HepG2 (cell line): ENCODE results near the gene STK11. TPM values are rescaled to one million over a fixed set of nuclear protein-coding genes. Genes with fewer than 3 reads are reported as not detected.
A peak's percentile ranks its signal among the peaks of the same experiment; 100 is the strongest.

Experiments
- ATAC-seq: fragments of 200-7000 bp; cut with Tn5 transposase; 3 replicates; pipeline ENCODE4 v1.9.1; 2020; ENCODE audit warnings: mild to moderate bottlenecking, moderate library complexity
- BruUV-seq: library from RNA; stranded (reverse); fragments of 400-500 nt; replicated peaks from 2 replicates; lab custom pipeline; 2021; lab: Mats Ljungman, UMichigan
- CTCF ChIA-PET: fragments of 300-600 bp; formaldehyde crosslinking; extraction: SDS; loops from one replicate; lab custom pipeline; 2021; ENCODE audit warnings: low total read pairs, inconsistent platforms, low intra/inter-chr PET ratio; lab: Yijun Ruan, JAX
- POLR2A ChIA-PET: fragments of 350-600 bp; sonication (Branson Sonifier 250); formaldehyde crosslinking; loops from one replicate; lab custom pipeline; 2020; ENCODE audit warnings: antibody characterized with exemption, inconsistent platforms; lab: Yijun Ruan, JAX
- DNase-seq: peaks from one replicate; pipeline ENCODE4 v3.0.0-alpha.2; 2015; ENCODE audit warnings: low spot score
- FAIRE-seq: peaks from 3 replicates; lab custom pipeline; 2011; peaks lifted over from hg19 to GRCh38; lab: Jason Lieb, UNC
- H2AFZ ChIP-seq: one replicate; pipeline ENCODE4 v1.6.1; 2011; ENCODE audit warnings: low read length, inconsistent platforms
- H3K27ac ChIP-seq: fragments of 300-600 bp; 3 replicates; pipeline ENCODE4 v1.8.0; 2011; ENCODE audit warnings: mixed run types, mild to moderate bottlenecking, mixed read lengths, low read length, inconsistent platforms; ENCODE audit not compliant: insufficient read depth; ENCODE audit errors: extremely low read length
- H3K27me3 ChIP-seq, 2 experiments: fragments of 200-600 bp in 1 of 2; 2 replicates in 1 of 2; 3 replicates in 1 of 2; pipeline versions ENCODE4 v1.6.0 to v1.8.0; 2011; ENCODE audit warnings: low read length in 2 of 2, mild to moderate bottlenecking in 2 of 2, moderate library complexity in 2 of 2, inconsistent platforms in 1 of 2; ENCODE audit not compliant: insufficient read depth in 2 of 2, control insufficient read depth in 1 of 2
- H3K36me3 ChIP-seq, 2 experiments: fragments of 200-600 bp in 1 of 2; replicated peaks in 1 of 2; 2 replicates in 1 of 2; 3 replicates in 1 of 2; pipeline versions ENCODE4 v1.5.1 to v1.8.0; 2011; ENCODE audit warnings: low read length in 2 of 2, inconsistent platforms in 1 of 2; ENCODE audit not compliant: insufficient read depth in 2 of 2, control insufficient read depth in 1 of 2
- H3K4me1 ChIP-seq: 2 replicates; pipeline ENCODE4 v1.5.1; 2012; ENCODE audit warnings: low read length, inconsistent platforms; ENCODE audit not compliant: insufficient read depth
- H3K4me2 ChIP-seq: 2 replicates; pipeline ENCODE4 v1.6.0; 2011; ENCODE audit warnings: low read depth, low read length, inconsistent platforms
- H3K4me3 ChIP-seq, 3 experiments: fragments of 200-600 bp in 1 of 3; sonication (generic), shearing (Covaris generic) in 1 of 3; replicated peaks in 1 of 3; 2 replicates each; pipeline ENCODE4 v1.5.1; 2011 to 2016; ENCODE audit warnings: low read length in 3 of 3, inconsistent platforms in 2 of 3, low read depth in 2 of 3, mild to moderate bottlenecking in 2 of 3, control low read depth in 1 of 3, mixed read lengths in 1 of 3; ENCODE audit not compliant: insufficient read depth in 1 of 3
- H3K79me2 ChIP-seq: one replicate; pipeline ENCODE4 v1.6.1; 2011; ENCODE audit warnings: low read length, inconsistent platforms; ENCODE audit not compliant: insufficient read depth
- H3K9ac ChIP-seq: 2 replicates; pipeline ENCODE4 v1.6.0; 2011; ENCODE audit warnings: mild to moderate bottlenecking, low read depth, low read length, inconsistent platforms; ENCODE audit not compliant: insufficient read depth
- H3K9me3 ChIP-seq: 2 replicates; pipeline ENCODE4 v1.5.1; 2012; ENCODE audit warnings: mild to moderate bottlenecking, low read length
- H4K20me1 ChIP-seq: 2 replicates; pipeline ENCODE4 v1.6.0; 2011; ENCODE audit warnings: inconsistent platforms, mild to moderate bottlenecking, low read length, moderate library complexity; ENCODE audit not compliant: insufficient read depth
- AGO2 ChIP-seq: fragments of 200-400 bp; formaldehyde crosslinking; optimal IDR thresholded peaks from 2 replicates; pipeline ENCODE3; 2017; ENCODE audit warnings: mild to moderate bottlenecking, low read depth, low read length, moderate library complexity
- DPF2 ChIP-seq: sonication (generic); formaldehyde crosslinking; IDR thresholded peaks from 2 replicates; pipeline ENCODE4 v1.4.0; 2020; ENCODE audit warnings: mild to moderate bottlenecking, low read depth, missing genetic modification reagents, borderline replicate concordance
- HIVEP1 ChIP-seq: sonication (generic); formaldehyde crosslinking; IDR thresholded peaks from 2 replicates; pipeline ENCODE4 v1.4.0; 2020; ENCODE audit warnings: mild to moderate bottlenecking, missing genetic modification reagents
- HNRNPLL ChIP-seq: fragments of 200-400 bp; formaldehyde crosslinking; IDR thresholded peaks from 2 replicates; pipeline ENCODE4 v1.6.1; 2017; ENCODE audit warnings: mild to moderate bottlenecking, low read depth, low read length; ENCODE audit not compliant: poor library complexity, severe bottlenecking
- MEF2D ChIP-seq: sonication (generic); formaldehyde crosslinking; IDR thresholded peaks from 2 replicates; pipeline ENCODE4 v1.5.1; 2020; ENCODE audit warnings: mild to moderate bottlenecking, missing genetic modification reagents
- POLR2AphosphoS2 ChIP-seq: IDR thresholded peaks from 2 replicates; pipeline ENCODE4 v1.6.1; 2011; ENCODE audit warnings: low read depth, low read length, improper control_type of control experiment
- POLR2AphosphoS5 ChIP-seq: IDR thresholded peaks from 2 replicates; pipeline ENCODE4 v1.6.1; 2012; ENCODE audit warnings: low read depth, low read length
- ZNF660 ChIP-seq: sonication (generic); formaldehyde crosslinking; IDR thresholded peaks from 2 replicates; pipeline ENCODE4 v1.5.1; 2020; ENCODE audit warnings: mild to moderate bottlenecking, low read depth, missing genetic modification reagents, borderline replicate concordance
- ZNF737 ChIP-seq: sonication (generic); formaldehyde crosslinking; IDR thresholded peaks from 2 replicates; pipeline ENCODE4 v1.5.0; 2020; ENCODE audit warnings: missing genetic modification reagents, mild to moderate bottlenecking, borderline replicate concordance
- WGBS: methylation state at CpG from one replicate; pipeline ENCODE4 v1.1.6; 2017; ENCODE audit warnings: low lambda C conversion rate; 5-methylcytosine and 5-hydroxymethylcytosine counted together
- in situ Hi-C: cut with HindIII; loops from 2 replicates; pipeline ENCODE4 v1.10.0; 2017; ENCODE audit warnings: low pct_unique_long_range_greater_than_20kb; ENCODE audit not compliant: extremely low pct_ligation_motif_present
- intact Hi-C: fragments of 100-400 bp; cut with micrococcal nuclease; formaldehyde crosslinking; loops from one replicate; pipeline ENCODE4 v1.10.0; 2022; ENCODE audit not compliant: unreplicated experiment
- polyA plus RNA-seq, 8 experiments: library from polyadenylated mRNA; depleted of rRNA in 3 of 8; stranded (reverse) in 7 of 8; unstranded in 1 of 8; fragments of >200 nt; fragmentation: Illumina TruSeq in 4 of 8; extraction: Trizol in 4 of 8; gene quantifications; 2 replicates each; pipeline versions ENCODE4 v1.2.1 to v1.2.3, GENCODE V29; 2011 to 2016; ENCODE audit warnings: low read depth in 4 of 8, missing spikeins in 1 of 8, mixed read lengths in 1 of 8; ENCODE audit not compliant: insufficient read depth in 1 of 8
- total RNA-seq, 5 experiments: library from RNA; depleted of rRNA; stranded (reverse); fragments of >200 nt; fragmentation: Illumina TruSeq; extraction: Trizol; gene quantifications; 2 replicates each; pipeline ENCODE4 v1.2.3, GENCODE V29; 2016; ENCODE audit warnings: low read depth in 1 of 5
- TF ChIP-seq, protein P1 (sequence below): sonication (generic); formaldehyde crosslinking; IDR thresholded peaks from 2 replicates; pipeline ENCODE4 v1.5.0; 2020; ENCODE audit warnings: mild to moderate bottlenecking, missing genetic modification reagents
- TF ChIP-seq, protein P2 (sequence below): sonication (generic); formaldehyde crosslinking; IDR thresholded peaks from 2 replicates; pipeline ENCODE4 v1.4.0; 2020; ENCODE audit warnings: missing genetic modification reagents

Gene STK11
- total and polyA plus RNA-seq, 2 of the 13 experiments (the other 11 are each of a cell fraction or from before 2014, with no cell fraction given), result 27.5 to 43.6 TPM

DNA sequence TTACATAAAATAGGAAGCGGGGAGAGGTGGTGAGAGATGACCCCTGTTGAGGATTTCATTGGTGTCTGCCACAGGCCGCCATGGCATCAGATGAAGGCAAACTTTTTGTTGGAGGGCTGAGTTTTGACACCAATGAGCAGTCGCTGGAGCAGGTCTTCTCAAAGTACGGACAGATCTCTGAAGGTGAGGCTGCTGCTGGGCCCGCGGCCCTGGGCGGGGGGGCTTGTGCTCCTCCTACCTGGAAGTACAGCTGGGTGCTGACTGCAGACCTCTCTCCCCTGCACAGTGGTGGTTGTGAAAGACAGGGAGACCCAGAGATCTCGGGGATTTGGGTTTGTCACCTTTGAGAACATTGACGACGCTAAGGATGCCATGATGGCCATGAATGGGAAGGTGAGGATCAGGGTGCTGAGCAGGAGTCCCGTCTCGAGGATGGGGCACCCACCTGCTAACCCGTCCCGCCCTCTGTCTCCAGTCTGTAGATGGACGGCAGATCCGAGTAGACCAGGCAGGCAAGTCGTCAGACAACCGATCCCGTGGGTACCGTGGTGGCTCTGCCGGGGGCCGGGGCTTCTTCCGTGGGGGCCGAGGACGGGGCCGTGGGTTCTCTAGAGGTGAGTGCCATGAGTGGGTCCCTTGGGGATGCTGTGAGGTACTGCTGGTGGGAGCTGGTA lies 65.4 kb downstream of the STK11 start (continued):
- TF ChIP-seq POLR2AphosphoS5 (peak; percentile 59), MEF2D (no peak), ZNF660 (CRISPR knock-in tag) (no peak)
- TF ChIP-seq, protein P1, sequence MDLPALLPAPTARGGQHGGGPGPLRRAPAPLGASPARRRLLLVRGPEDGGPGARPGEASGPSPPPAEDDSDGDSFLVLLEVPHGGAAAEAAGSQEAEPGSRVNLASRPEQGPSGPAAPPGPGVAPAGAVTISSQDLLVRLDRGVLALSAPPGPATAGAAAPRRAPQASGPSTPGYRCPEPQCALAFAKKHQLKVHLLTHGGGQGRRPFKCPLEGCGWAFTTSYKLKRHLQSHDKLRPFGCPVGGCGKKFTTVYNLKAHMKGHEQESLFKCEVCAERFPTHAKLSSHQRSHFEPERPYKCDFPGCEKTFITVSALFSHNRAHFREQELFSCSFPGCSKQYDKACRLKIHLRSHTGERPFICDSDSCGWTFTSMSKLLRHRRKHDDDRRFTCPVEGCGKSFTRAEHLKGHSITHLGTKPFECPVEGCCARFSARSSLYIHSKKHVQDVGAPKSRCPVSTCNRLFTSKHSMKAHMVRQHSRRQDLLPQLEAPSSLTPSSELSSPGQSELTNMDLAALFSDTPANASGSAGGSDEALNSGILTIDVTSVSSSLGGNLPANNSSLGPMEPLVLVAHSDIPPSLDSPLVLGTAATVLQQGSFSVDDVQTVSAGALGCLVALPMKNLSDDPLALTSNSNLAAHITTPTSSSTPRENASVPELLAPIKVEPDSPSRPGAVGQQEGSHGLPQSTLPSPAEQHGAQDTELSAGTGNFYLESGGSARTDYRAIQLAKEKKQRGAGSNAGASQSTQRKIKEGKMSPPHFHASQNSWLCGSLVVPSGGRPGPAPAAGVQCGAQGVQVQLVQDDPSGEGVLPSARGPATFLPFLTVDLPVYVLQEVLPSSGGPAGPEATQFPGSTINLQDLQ (CRISPR knock-in tag), result peak; percentile 33; the same call in 1 of the 2 replicates

DNA sequence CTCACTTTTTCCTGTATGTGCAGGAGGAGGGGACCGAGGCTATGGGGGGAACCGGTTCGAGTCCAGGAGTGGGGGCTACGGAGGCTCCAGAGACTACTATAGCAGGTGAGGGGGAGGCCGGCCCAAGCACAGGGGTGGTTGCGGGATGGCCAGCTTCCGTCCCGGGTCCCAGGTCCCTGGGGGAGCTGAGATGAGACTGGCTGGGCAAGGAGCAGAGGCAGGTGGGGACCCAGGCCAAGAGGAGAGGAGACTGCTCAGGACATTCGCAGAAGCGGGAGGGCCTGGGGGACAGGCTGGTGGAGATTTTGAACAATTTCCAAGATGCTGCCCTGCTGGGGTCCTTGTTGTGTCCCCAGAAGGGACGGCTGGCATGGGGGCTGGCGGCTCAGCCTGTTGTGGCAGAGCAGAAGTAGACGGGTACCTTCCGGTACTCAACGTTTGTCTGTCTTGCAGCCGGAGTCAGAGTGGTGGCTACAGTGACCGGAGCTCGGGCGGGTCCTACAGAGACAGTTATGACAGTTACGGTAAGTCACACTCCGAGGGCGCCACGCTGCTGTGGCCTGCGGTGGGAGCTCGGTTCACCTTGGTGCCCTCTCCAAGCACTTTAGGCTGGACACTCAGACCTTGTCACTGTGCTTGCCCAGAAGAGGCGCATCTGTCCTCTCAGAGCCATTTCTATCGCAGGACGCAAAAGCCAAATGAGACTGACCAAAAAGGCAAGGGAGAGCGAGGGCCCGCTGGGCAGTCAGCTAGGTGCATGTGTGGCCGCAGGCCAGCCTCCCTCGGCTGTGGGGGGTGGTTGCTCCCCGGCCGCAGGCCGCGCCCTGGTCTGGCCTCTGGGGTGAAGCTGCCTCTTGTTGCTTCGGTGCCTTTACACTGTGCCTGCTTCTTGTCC lies 66.2 kb downstream of the STK11 start:
- Histone ChIP-seq H4K20me1 (peaks cover 36% of the 10 kb centered on the region), H3K9ac (no peak overlapping the region), H2AFZ (no peak overlapping the region), H3K27me3 (no peaks in the 10 kb centered on the region), H3K27ac (no peak overlapping the region), H3K36me3 (peaks cover 19 to 46% of the 10 kb centered on the region in 2 experiments), H3K4me2 (peak overlapping the region; percentile 100; the same call in 1 of the 2 replicates), H3K79me2 (peaks cover 35% of the 10 kb centered on the region), H3K4me3 (peak overlapping the region in 1 of 3 experiments; percentile 83; a peak in 1 of 6 replicates), H3K9me3 (no peaks in the 10 kb centered on the region), H3K4me1 (peaks cover 84% of the 10 kb centered on the region)
- FAIRE-seq (no peak), ATAC-seq (no peak), DNase-seq (no peak)
- BruUV-seq, result no TSS peak
- WGBS, result 93% methylated on average over 31 of the region's 37 CpGs
- in situ Hi-C loops, result no loop called here
- CTCF ChIA-PET, result no interaction called here
- POLR2A ChIA-PET, result interaction anchor here (1.3 to 4.2 kb wide), 4 partner anchors 12 to 102 kb away, joined by 4 to 41 read pairs (median 12); no protein-coding TSS in a partner anchor
- intact Hi-C loops, result no loop called here
- TF ChIP-seq ZNF737 (CRISPR knock-in tag) (no peak), DPF2 (CRISPR knock-in tag) (no peak), HNRNPLL (peak; percentile 20), HIVEP1 (no peak), POLR2AphosphoS2 (peak; percentile 24; the same call in 1 of the 2 replicates), AGO2 (peak; percentile 89)
- TF ChIP-seq, protein P2, sequence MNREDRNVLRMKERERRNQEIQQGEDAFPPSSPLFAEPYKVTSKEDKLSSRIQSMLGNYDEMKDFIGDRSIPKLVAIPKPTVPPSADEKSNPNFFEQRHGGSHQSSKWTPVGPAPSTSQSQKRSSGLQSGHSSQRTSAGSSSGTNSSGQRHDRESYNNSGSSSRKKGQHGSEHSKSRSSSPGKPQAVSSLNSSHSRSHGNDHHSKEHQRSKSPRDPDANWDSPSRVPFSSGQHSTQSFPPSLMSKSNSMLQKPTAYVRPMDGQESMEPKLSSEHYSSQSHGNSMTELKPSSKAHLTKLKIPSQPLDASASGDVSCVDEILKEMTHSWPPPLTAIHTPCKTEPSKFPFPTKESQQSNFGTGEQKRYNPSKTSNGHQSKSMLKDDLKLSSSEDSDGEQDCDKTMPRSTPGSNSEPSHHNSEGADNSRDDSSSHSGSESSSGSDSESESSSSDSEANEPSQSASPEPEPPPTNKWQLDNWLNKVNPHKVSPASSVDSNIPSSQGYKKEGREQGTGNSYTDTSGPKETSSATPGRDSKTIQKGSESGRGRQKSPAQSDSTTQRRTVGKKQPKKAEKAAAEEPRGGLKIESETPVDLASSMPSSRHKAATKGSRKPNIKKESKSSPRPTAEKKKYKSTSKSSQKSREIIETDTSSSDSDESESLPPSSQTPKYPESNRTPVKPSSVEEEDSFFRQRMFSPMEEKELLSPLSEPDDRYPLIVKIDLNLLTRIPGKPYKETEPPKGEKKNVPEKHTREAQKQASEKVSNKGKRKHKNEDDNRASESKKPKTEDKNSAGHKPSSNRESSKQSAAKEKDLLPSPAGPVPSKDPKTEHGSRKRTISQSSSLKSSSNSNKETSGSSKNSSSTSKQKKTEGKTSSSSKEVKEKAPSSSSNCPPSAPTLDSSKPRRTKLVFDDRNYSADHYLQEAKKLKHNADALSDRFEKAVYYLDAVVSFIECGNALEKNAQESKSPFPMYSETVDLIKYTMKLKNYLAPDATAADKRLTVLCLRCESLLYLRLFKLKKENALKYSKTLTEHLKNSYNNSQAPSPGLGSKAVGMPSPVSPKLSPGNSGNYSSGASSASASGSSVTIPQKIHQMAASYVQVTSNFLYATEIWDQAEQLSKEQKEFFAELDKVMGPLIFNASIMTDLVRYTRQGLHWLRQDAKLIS, result no peak
